Keratinocyte (primary cell): ENCODE data around the gene CD300H. TPM values are rescaled to one million over a fixed set of nuclear protein-coding genes. Genes with fewer than 3 reads are reported as not detected.

ENCODE experiments used
- DNase-seq: peaks from one replicate; pipeline ENCODE4 v3.0.0-alpha.2; 2011; ENCODE audit warnings: low read depth, missing footprints, low spot score
- FAIRE-seq: peaks from 2 replicates; lab custom pipeline; 2011; peaks lifted over from hg19 to GRCh38; lab: Jason Lieb, UNC
- H2AFZ ChIP-seq: 2 replicates; pipeline ENCODE4 v1.6.0; 2012; ENCODE audit warnings: low read length, control low read depth, inconsistent platforms; ENCODE audit not compliant: control insufficient read depth
- H3K27ac ChIP-seq: 2 replicates; pipeline ENCODE4 v1.5.1; 2011; ENCODE audit warnings: low read length; ENCODE audit not compliant: control insufficient read depth, insufficient read depth
- H3K27me3 ChIP-seq: 3 replicates; pipeline ENCODE4 v1.6.0; 2011; ENCODE audit warnings: low read length; ENCODE audit not compliant: control insufficient read depth, insufficient read depth; ENCODE audit errors: extremely low read depth
- H3K36me3 ChIP-seq, 2 experiments: 2 replicates in 1 of 2; 3 replicates in 1 of 2; pipeline ENCODE4 v1.5.1; 2011; ENCODE audit warnings: low read length in 2 of 2, mild to moderate bottlenecking in 1 of 2; ENCODE audit not compliant: control insufficient read depth in 2 of 2, insufficient read depth in 2 of 2; ENCODE audit errors: extremely low read depth in 1 of 2
- H3K4me1 ChIP-seq: 3 replicates; pipeline ENCODE4 v1.5.1; 2011; ENCODE audit warnings: low read length; ENCODE audit not compliant: control insufficient read depth, insufficient read depth; ENCODE audit errors: extremely low read depth
- H3K4me2 ChIP-seq: 3 replicates; pipeline ENCODE4 v1.6.0; 2011; ENCODE audit warnings: low read depth, low read length; ENCODE audit not compliant: control insufficient read depth, insufficient read depth; ENCODE audit errors: extremely low read depth
- H3K4me3 ChIP-seq, 3 experiments: fragments of 200-600 bp in 1 of 3; sonication (generic) in 1 of 3; 2 replicates in 2 of 3; 3 replicates in 1 of 3; pipeline ENCODE4 v1.5.1; 2011 to 2016; ENCODE audit warnings: low read length in 3 of 3, mild to moderate bottlenecking in 3 of 3, control low read depth in 2 of 3, inconsistent platforms in 1 of 3, low read depth in 1 of 3, mixed read lengths in 1 of 3, mixed run types in 1 of 3, moderate library complexity in 1 of 3; ENCODE audit not compliant: control insufficient read depth in 2 of 3, insufficient read depth in 2 of 3; ENCODE audit errors: extremely low read depth in 1 of 3
- H3K79me2 ChIP-seq: 2 replicates; pipeline ENCODE4 v1.6.0; 2012; ENCODE audit warnings: low read length; ENCODE audit not compliant: control insufficient read depth, insufficient read depth
- H3K9ac ChIP-seq: 3 replicates; pipeline ENCODE4 v1.6.0; 2011; ENCODE audit warnings: low read length; ENCODE audit not compliant: control insufficient read depth, insufficient read depth; ENCODE audit errors: extremely low read depth
- H3K9me1 ChIP-seq: 3 replicates; pipeline ENCODE4 v1.6.0; 2011; ENCODE audit warnings: low read length; ENCODE audit not compliant: control insufficient read depth, insufficient read depth; ENCODE audit errors: extremely low read depth
- H3K9me3 ChIP-seq: 2 replicates; pipeline ENCODE4 v1.5.1; 2012; ENCODE audit warnings: low read depth, low read length; ENCODE audit not compliant: control insufficient read depth
- H4K20me1 ChIP-seq: 3 replicates; pipeline ENCODE4 v1.6.0; 2011; ENCODE audit warnings: low read length; ENCODE audit not compliant: control insufficient read depth, insufficient read depth; ENCODE audit errors: extremely low read depth
- CTCF ChIP-seq, 3 experiments: IDR thresholded peaks in 1 of 3; conservative IDR thresholded peaks in 1 of 3; optimal IDR thresholded peaks in 1 of 3; 2 replicates in 2 of 3; 3 replicates in 1 of 3; pipeline versions ENCODE3 to v1.5.1; 2011; ENCODE audit warnings: low read length in 3 of 3, mild to moderate bottlenecking in 3 of 3, moderate library complexity in 2 of 3, control low read depth in 1 of 3, inconsistent platforms in 1 of 3; ENCODE audit not compliant: insufficient read depth in 2 of 3; ENCODE audit errors: extremely low read depth in 1 of 3
- EZH2 ChIP-seq: IDR thresholded peaks from one replicate; pipeline ENCODE4 v1.6.1; 2012; ENCODE audit warnings: inconsistent platforms, mild to moderate bottlenecking, low read length, moderate library complexity
- dilution Hi-C: fragments of 300-500 bp; cut with MboI; formaldehyde crosslinking; loops from one replicate; pipeline ENCODE4 v1.7.0; 2020; ENCODE audit warnings: low sequenced_read_pairs; ENCODE audit not compliant: extremely low pct_ligation_motif_present
- polyA plus RNA-seq, 5 experiments: library from polyadenylated mRNA; depleted of rRNA in 3 of 5; stranded (reverse) in 3 of 5; stranded (forward) in 1 of 5; unstranded in 1 of 5; fragments of >200 nt; gene quantifications; 1 replicate in 1 of 5; 2 replicates in 3 of 5; 3 replicates in 1 of 5; pipeline versions ENCODE4 v1.2.1 to v1.2.3, GENCODE V29; 2011 to 2012; ENCODE audit warnings: missing spikeins in 2 of 5, low read depth in 1 of 5, low replicate concordance in 1 of 5

The CD300H gene
- polyA plus RNA-seq, 1 donor (not counting 4 experiments of a cell fraction or from before 2014, with no cell fraction given), result not detected

GRCh38 chr17:74606050-74606449 lies 38.7 kb upstream of the CD300H start:
- Histone ChIP-seq H4K20me1 (no peaks in the 10 kb centered on the region), H3K4me1 (peaks cover 15% of the 10 kb centered on the region), H3K9me3 (no peaks in the 10 kb centered on the region), H3K9me1 (no peaks in the 10 kb centered on the region), H3K4me3 (no peak overlapping the region), H3K27me3 (peaks cover 4% of the 10 kb centered on the region), H3K36me3 (no peaks in the 10 kb centered on the region), H3K4me2 (no peak overlapping the region), H3K27ac (no peak overlapping the region), H3K79me2 (no peaks in the 10 kb centered on the region), H2AFZ (no peak overlapping the region), H3K9ac (no peak overlapping the region)
- DNase-seq (no peak), FAIRE-seq (no peak)
- dilution Hi-C loops, result no loop called here
- TF ChIP-seq EZH2 (no peak), CTCF (optimal IDR thresholded peaks at IDR 0.05 in 1 of 3, IDR thresholded peaks at IDR 0.05 in 1 of 3, conservative IDR thresholded peaks at IDR 0.05 in 1 of 3; ENCODE audit: extremely low read depth in 1 of 3, insufficient read depth in 2 of 3, low read length in 3 of 3) (no peak)

GRCh38 chr17:74605361-74605760 lies 38.1 kb upstream of the CD300H start:
- Histone ChIP-seq H4K20me1 (no peaks in the 10 kb centered on the region), H3K4me1 (peaks cover 15% of the 10 kb centered on the region), H3K4me3 (peak overlapping the region in 1 of 3 experiments; percentile 4), H3K9ac (no peak overlapping the region), H3K79me2 (no peaks in the 10 kb centered on the region), H3K27ac (peak overlapping the region; percentile 44), H3K4me2 (peak overlapping the region; percentile 74), H3K9me1 (no peaks in the 10 kb centered on the region), H3K9me3 (no peaks in the 10 kb centered on the region), H2AFZ (peak overlapping the region; percentile 69), H3K27me3 (peaks cover 3% of the 10 kb centered on the region), H3K36me3 (no peaks in the 10 kb centered on the region)
- dilution Hi-C loops, result no loop called here
- DNase-seq (peak; percentile 48), FAIRE-seq (peak; percentile 73)
- TF ChIP-seq CTCF (optimal IDR thresholded peaks at IDR 0.05 in 1 of 3, IDR thresholded peaks at IDR 0.05 in 1 of 3, conservative IDR thresholded peaks at IDR 0.05 in 1 of 3; ENCODE audit: extremely low read depth in 1 of 3, insufficient read depth in 2 of 3, low read length in 3 of 3) (no peak), EZH2 (no peak)
